Measurements from ENCODE around the gene MINK1. TPM values are rescaled to one million over a fixed set of nuclear protein-coding genes. Genes with fewer than 3 reads are reported as not detected.

MINK1 gene
- total RNA-seq, 1 experiment from 2014 or later, result 68.8 TPM

DNA sequence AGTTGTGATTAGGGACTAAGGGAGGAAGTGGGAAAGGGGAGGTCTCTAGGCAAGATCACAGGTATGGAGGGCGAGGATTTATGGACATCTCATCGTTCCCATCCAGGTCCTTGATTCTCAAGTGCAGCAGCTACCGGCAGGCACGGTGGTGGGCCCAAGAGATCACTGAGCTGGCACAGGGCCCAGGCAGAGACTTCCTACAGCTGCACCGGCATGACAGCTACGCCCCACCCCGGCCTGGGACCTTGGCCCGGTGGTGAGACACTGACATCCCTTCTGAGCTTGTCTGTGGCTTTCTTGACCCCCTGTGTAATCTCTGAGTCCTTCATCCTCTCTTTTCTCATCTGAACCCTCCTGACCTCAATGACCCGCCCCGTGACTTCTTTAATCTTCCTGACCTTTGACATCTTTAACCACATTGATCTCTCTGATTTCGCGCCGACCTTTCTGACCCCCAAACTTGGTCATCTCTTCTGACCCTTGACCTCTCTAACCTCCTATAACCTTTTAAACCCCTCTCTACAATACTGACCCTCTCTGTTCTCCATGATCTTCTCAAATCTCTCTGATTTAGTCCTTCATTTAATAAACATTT lies 22.3 kb upstream of the MINK1 start:
- no peak overlapping the region for H3K4me3 Mint-ChIP-seq

More for the DNA sequence above, 22.3 kb upstream of the MINK1 start:
- Histone ChIP-seq H3K9me3 (ENCODE audit: control insufficient read depth, low read depth, low read length) (no peaks in the 10 kb centered on the region), H3K79me2 (ENCODE audit: insufficient read depth, low read length) (no peaks in the 10 kb centered on the region), H4K5ac (ENCODE audit: insufficient read length, low read depth, low read length) (no peak overlapping the region), H3K23ac (ENCODE audit: insufficient read length, low read depth, low read length) (no peak overlapping the region), H3K4me1 (ENCODE audit: insufficient read depth, low read length) (no peaks in the 10 kb centered on the region), H4K20me1 (ENCODE audit: control insufficient read depth, insufficient read depth, insufficient read length) (no peaks in the 10 kb centered on the region), H3K4me2 (ENCODE audit: insufficient read depth, insufficient read length, low read length) (no peak overlapping the region), H3K14ac (ENCODE audit: insufficient read depth, low read length) (no peak overlapping the region), H2BK5ac (ENCODE audit: insufficient read length, low read length) (no peak overlapping the region), H2BK12ac (ENCODE audit: insufficient read length, low read depth, low read length) (no peak overlapping the region), H2BK15ac (ENCODE audit: low read depth, low read length) (no peak overlapping the region), H3T11ph (ENCODE audit: low read length) (no peak overlapping the region), H2BK120ac (ENCODE audit: low read depth, low read length, poor library complexity, severe bottlenecking) (no peak overlapping the region), H3K23me2 (ENCODE audit: insufficient read length, low read depth, low read length, poor library complexity, severe bottlenecking) (peaks cover 5% of the 10 kb centered on the region), H3K79me1 (ENCODE audit: insufficient read depth, low read depth, low read length, poor library complexity, severe bottlenecking) (no peaks in the 10 kb centered on the region), H3K27me3 (ENCODE audit: insufficient read depth, low read length) (no peaks in the 10 kb centered on the region), H2BK20ac (ENCODE audit: low read depth, low read length, poor library complexity, severe bottlenecking) (no peak overlapping the region), H3K56ac (ENCODE audit: insufficient read length, low read depth, low read length) (no peak overlapping the region), H4K91ac (ENCODE audit: insufficient read length, low read depth, low read length) (no peak overlapping the region), H3K4ac (ENCODE audit: low read depth, low read length) (no peak overlapping the region), H3K9ac (ENCODE audit: extremely low read depth, insufficient read length, low read length) (no peak overlapping the region), H2AFZ (ENCODE audit: low read length) (no peak overlapping the region), H4K8ac (replicated peaks; ENCODE audit: insufficient read length, low read depth, low read length) (no peak overlapping the region), H3K27ac (ENCODE audit: insufficient read length, low read depth, low read length) (no peak overlapping the region), H2AK5ac (ENCODE audit: insufficient read length, low read length) (no peak overlapping the region), H3K18ac (ENCODE audit: insufficient read length, low read depth, low read length) (no peak overlapping the region)
- no peaks in the 10 kb centered on the region; the same call in 1 of the 2 replicates for H3K27me3 Mint-ChIP-seq (ENCODE audit: low read depth)
- H3K36me3 Mint-ChIP-seq (ENCODE audit: insufficient read depth in 1 of 3, low read depth in 3 of 3), result peaks cover 16 to 51% (median 39%) of the 10 kb centered on the region in 3 experiments
- H3K27ac Mint-ChIP-seq, result no peak overlapping the region
- H3K9me3 Mint-ChIP-seq, result no peaks in the 10 kb centered on the region
- TF ChIP-seq, protein P1, sequence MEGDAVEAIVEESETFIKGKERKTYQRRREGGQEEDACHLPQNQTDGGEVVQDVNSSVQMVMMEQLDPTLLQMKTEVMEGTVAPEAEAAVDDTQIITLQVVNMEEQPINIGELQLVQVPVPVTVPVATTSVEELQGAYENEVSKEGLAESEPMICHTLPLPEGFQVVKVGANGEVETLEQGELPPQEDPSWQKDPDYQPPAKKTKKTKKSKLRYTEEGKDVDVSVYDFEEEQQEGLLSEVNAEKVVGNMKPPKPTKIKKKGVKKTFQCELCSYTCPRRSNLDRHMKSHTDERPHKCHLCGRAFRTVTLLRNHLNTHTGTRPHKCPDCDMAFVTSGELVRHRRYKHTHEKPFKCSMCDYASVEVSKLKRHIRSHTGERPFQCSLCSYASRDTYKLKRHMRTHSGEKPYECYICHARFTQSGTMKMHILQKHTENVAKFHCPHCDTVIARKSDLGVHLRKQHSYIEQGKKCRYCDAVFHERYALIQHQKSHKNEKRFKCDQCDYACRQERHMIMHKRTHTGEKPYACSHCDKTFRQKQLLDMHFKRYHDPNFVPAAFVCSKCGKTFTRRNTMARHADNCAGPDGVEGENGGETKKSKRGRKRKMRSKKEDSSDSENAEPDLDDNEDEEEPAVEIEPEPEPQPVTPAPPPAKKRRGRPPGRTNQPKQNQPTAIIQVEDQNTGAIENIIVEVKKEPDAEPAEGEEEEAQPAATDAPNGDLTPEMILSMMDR (conservative IDR thresholded peaks at IDR 0.05), result no peak
- WGBS (ENCODE audit: extremely low coverage, insufficient read length, low lambda C conversion rate), result no CpG with 5 or more reads among the region's 13 CpGs
- peaks cover 15 to 16% of the 10 kb centered on the region in 2 experiments for H3K4me1 Mint-ChIP-seq
- no peak for DNase-seq
